Measurements from ENCODE around the gene GPD2. TPM values are rescaled to one million over a fixed set of nuclear protein-coding genes. Genes with fewer than 3 reads are reported as not detected.
A peak's percentile ranks its signal among the peaks of the same experiment; 100 is the strongest.

The GPD2 gene
- total RNA-seq, 3 donors from 2014 or later (not counting 1 experiment from before 2014, with no cell fraction given), result 12.5 to 20.2 (median 18.3) TPM

DNA sequence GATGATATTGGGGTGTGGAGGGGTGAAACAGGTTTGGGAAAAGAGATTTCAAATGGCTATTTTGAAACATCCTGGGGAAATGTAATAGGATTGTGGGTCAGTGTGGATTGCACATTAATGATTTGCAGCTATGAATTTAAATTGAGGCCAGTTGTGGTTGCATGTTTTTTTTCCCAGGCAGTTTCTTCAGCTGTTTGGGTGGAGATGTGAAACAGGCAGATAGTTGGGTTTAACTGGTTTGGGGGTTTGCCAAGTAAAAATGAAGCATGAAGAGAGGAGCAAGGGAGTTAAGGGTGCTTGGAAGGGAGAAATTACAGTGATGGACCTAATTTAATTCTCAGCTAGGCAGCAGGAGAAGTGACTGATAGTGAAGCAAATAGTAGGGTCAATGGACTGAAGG is 16.8 kb downstream of the GPD2 start:
- no peaks in the 10 kb centered on the region for H3K27me3 Mint-ChIP-seq (ENCODE audit: low read depth in 2 of 2)
- peak overlapping the region; percentile 1 to 38 for H3K27ac Mint-ChIP-seq
- Histone ChIP-seq H3K4me1 (ENCODE audit: control insufficient read depth, insufficient read depth, low read length) (peaks cover 2% of the 10 kb centered on the region), H3K27ac (ENCODE audit: low read length) (no peak overlapping the region), H3K9me3 (ENCODE audit: control insufficient read depth, insufficient read depth, low read length) (no peaks in the 10 kb centered on the region), H3K36me3 (ENCODE audit: control insufficient read depth, insufficient read depth, low read length) (no peaks in the 10 kb centered on the region), H3K4me3 (ENCODE audit: low read length) (no peak overlapping the region), H3K27me3 (ENCODE audit: control insufficient read depth, insufficient read depth, low read length) (no peaks in the 10 kb centered on the region)
- intact Hi-C loops (cut with micrococcal nuclease), result no loop called here
- H3K4me3 Mint-ChIP-seq, result peak overlapping the region; percentile 3
- H3K36me3 Mint-ChIP-seq, result no peaks in the 10 kb centered on the region
- no peak for DNase-seq
- H3K9me3 Mint-ChIP-seq, result no peaks in the 10 kb centered on the region
- ATAC-seq, result no peak
- H3K4me1 Mint-ChIP-seq, result peaks cover 63 to 70% of the 10 kb centered on the region in 2 donors
- TF ChIP-seq, protein P1, sequence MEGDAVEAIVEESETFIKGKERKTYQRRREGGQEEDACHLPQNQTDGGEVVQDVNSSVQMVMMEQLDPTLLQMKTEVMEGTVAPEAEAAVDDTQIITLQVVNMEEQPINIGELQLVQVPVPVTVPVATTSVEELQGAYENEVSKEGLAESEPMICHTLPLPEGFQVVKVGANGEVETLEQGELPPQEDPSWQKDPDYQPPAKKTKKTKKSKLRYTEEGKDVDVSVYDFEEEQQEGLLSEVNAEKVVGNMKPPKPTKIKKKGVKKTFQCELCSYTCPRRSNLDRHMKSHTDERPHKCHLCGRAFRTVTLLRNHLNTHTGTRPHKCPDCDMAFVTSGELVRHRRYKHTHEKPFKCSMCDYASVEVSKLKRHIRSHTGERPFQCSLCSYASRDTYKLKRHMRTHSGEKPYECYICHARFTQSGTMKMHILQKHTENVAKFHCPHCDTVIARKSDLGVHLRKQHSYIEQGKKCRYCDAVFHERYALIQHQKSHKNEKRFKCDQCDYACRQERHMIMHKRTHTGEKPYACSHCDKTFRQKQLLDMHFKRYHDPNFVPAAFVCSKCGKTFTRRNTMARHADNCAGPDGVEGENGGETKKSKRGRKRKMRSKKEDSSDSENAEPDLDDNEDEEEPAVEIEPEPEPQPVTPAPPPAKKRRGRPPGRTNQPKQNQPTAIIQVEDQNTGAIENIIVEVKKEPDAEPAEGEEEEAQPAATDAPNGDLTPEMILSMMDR (IDR thresholded peaks at IDR 0.05), result no peak

DNA sequence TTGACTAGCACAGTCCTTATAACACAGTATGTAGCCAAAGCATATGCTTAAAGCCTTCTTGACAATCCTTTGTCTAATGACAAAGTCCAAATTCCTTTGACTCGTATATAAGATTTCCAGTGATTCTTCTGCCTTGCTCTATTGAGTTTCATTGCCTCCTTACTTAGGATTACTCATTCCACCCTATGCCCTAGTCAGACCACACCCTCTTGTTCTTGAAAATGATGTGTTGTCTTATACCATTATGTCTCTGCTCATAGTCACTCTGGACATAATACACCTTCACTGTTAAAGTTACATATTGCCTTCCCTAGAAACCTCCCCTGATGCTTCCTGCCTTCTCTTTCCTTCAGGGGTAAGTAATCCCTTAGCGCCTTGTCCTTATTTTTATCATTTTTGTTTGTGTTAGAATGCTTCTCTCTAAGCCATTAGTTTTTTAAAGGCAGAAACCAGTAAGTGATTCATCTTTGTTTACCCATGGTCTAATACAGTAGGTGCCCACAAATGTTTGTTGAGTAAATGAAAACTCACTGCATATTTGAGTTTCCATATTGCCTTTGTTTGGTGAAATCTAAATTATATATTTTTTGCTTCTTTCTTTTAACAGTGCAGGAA is 19.3 kb downstream of the GPD2 start:
- no peaks in the 10 kb centered on the region for H3K27me3 Mint-ChIP-seq (ENCODE audit: low read depth in 2 of 2)
- ATAC-seq (no peak), DNase-seq (no peak)
- no peaks in the 10 kb centered on the region for H3K36me3 Mint-ChIP-seq
- TF ChIP-seq, protein P1 (IDR thresholded peaks at IDR 0.05), result no peak
- intact Hi-C loops (cut with micrococcal nuclease), result no loop called here
- Histone ChIP-seq H3K27me3 (ENCODE audit: control insufficient read depth, insufficient read depth, low read length) (no peaks in the 10 kb centered on the region), H3K36me3 (ENCODE audit: control insufficient read depth, insufficient read depth, low read length) (no peaks in the 10 kb centered on the region), H3K27ac (ENCODE audit: low read length) (no peak overlapping the region), H3K4me1 (ENCODE audit: control insufficient read depth, insufficient read depth, low read length) (peaks cover 2% of the 10 kb centered on the region), H3K4me3 (ENCODE audit: low read length) (no peak overlapping the region), H3K9me3 (ENCODE audit: control insufficient read depth, insufficient read depth, low read length) (no peaks in the 10 kb centered on the region)
- WGBS (ENCODE audit: insufficient coverage), result 100% methylated on average over 1 of the region's 2 CpGs
- H3K9me3 Mint-ChIP-seq, result no peaks in the 10 kb centered on the region
- H3K4me3 Mint-ChIP-seq, result no peak overlapping the region
- no peak overlapping the region for H3K27ac Mint-ChIP-seq
- peaks cover 55 to 63% of the 10 kb centered on the region in 2 donors for H3K4me1 Mint-ChIP-seq

DNA sequence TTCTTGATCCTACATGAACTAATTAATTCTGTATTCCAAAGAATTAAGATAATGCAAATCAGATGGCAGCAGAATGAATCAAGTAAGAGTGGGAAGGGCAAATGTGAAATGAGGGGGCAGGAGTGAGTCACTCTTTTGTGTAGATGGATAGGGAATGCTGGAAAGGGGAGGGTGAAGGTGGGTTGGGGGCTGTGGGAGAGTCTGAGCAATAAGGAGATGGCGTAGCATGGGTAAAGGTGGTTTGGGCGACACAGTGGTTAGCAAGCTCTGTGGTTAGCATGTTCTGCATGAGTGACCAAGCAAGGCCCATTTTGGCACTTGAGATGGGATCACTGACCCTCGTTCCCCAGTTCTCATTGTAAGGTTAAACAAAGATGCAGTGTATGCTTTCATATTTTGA is 20.4 kb downstream of the GPD2 start:
- DNase-seq (no peak), ATAC-seq (no peak)
- Mint-ChIP-seq H3K36me3 (no peaks in the 10 kb centered on the region), H3K4me1 (peaks cover 65 to 69% of the 10 kb centered on the region in 2 donors), H3K9me3 (no peaks in the 10 kb centered on the region), H3K27me3 (ENCODE audit: low read depth in 2 of 2) (no peaks in the 10 kb centered on the region), H3K4me3 (no peak overlapping the region), H3K27ac (no peak overlapping the region)
- TF ChIP-seq, protein P1 (IDR thresholded peaks at IDR 0.05), result no peak
- H3K27ac ChIP-seq (ENCODE audit: low read length), result no peak overlapping the region
- H3K36me3 ChIP-seq (ENCODE audit: control insufficient read depth, insufficient read depth, low read length), result no peaks in the 10 kb centered on the region
- intact Hi-C loops (cut with micrococcal nuclease), result no loop called here
- no peak overlapping the region for H3K4me3 ChIP-seq (ENCODE audit: low read length)
- 39% methylated on average over 3 of the region's 3 CpGs for WGBS (ENCODE audit: insufficient coverage)
- H3K4me1 ChIP-seq (ENCODE audit: control insufficient read depth, insufficient read depth, low read length), result peaks cover 2% of the 10 kb centered on the region
- H3K9me3 ChIP-seq (ENCODE audit: control insufficient read depth, insufficient read depth, low read length), result no peaks in the 10 kb centered on the region
- H3K27me3 ChIP-seq (ENCODE audit: control insufficient read depth, insufficient read depth, low read length), result no peaks in the 10 kb centered on the region
